Testis (tissue), 5 donors: ENCODE data around the gene CHIC1. TPM values are rescaled to one million over a fixed set of nuclear protein-coding genes. Genes with fewer than 3 reads are reported as not detected.
"Not testable (repeated sequence)": the region's sequence is repeated elsewhere in the genome, so short reads cannot be mapped to it uniquely, and the experiment has no call there.

Experiments used
- DNase-seq: peaks from one replicate; pipeline ENCODE4 v3.0.0-alpha.2; 2019
- H3K27ac ChIP-seq, 2 donors: fragments of 200-600 bp; sonication (generic); one replicate each; pipeline ENCODE4 v1.5.1; 2019
- H3K27me3 ChIP-seq: fragments of 200-600 bp; sonication (generic); one replicate; pipeline ENCODE4 v1.5.1; 2019
- H3K36me3 ChIP-seq: fragments of 200-600 bp; sonication (generic); one replicate; pipeline ENCODE4 v1.5.1; 2017; ENCODE audit warnings: low read depth; ENCODE audit errors: missing control alignments
- H3K4me1 ChIP-seq: fragments of 200-600 bp; sonication (generic); one replicate; pipeline ENCODE4 v1.5.1; 2019
- H3K4me3 ChIP-seq, 2 donors: fragments of 200-600 bp; sonication (generic); one replicate each; pipeline ENCODE4 v1.5.1; 2017 to 2019
- H3K9me3 ChIP-seq: fragments of 200-600 bp; sonication (generic); one replicate; pipeline ENCODE4 v1.5.1; 2017
- POLR2A ChIP-seq: fragments of 450-650 bp; IDR thresholded peaks from one replicate; pipeline ENCODE4 v1.6.1; 2017; ENCODE audit warnings: antibody characterized with exemption, mild to moderate bottlenecking, moderate library complexity
- WGBS, 2 donors: methylation state at CpG; one replicate each; pipeline ENCODE4 v1.1.5; 2018; 5-methylcytosine and 5-hydroxymethylcytosine counted together
- intact Hi-C: fragments of 100-400 bp; cut with DNase I; formaldehyde crosslinking; loops from one replicate; pipeline ENCODE4 v1.15.1; 2023; ENCODE audit warnings: low total_unique reads
- long read RNA-seq, 2 donors: transcript quantifications; one replicate each; lab custom pipeline, GENCODE V29; 2026
- polyA plus RNA-seq: library from polyadenylated mRNA; stranded (reverse); fragments of 350-450 nt; fragmentation: Illumina TruSeq; extraction: RNeasy Lipid Tissue Mini Kit (QIAGEN cat#74804); gene quantifications from one replicate; pipeline ENCODE4 v1.2.3, GENCODE V29; 2014; ENCODE audit warnings: low read depth, low replicate concordance; ENCODE audit not compliant: insufficient read depth
- total RNA-seq, 2 donors: library from RNA; depleted of rRNA; stranded (reverse); fragments of >200 nt; gene quantifications; one replicate each; pipeline ENCODE4 v1.2.3, GENCODE V29; 2016
- TF ChIP-seq, protein P1 (sequence below), 3 experiments: fragments of 450-650 bp in 2 of 3; fragments of 200-600 bp in 1 of 3; sonication (generic) in 1 of 3; IDR thresholded peaks; one replicate each; pipeline ENCODE4 v1.5.1; 2016 to 2019; ENCODE audit warnings: antibody characterized with exemption in 3 of 3, mild to moderate bottlenecking in 2 of 3, moderate library complexity in 1 of 3

CHIC1 gene
- total RNA-seq (1 to 10 TPM; 7.8 to 8.6 TPM), polyA plus RNA-seq (4.0 TPM)
- long read RNA-seq, donor 1, full-length matches to known transcripts: 2 of 2 reads
- long read RNA-seq, donor 1, partial matches to known transcripts: 0 of 2 reads
- long read RNA-seq, donor 1, other reads (novel, unspliced or antisense): 0 of 2 reads
- long read RNA-seq, donor 2, full-length matches to known transcripts: 2 of 2 reads
- long read RNA-seq, donor 2, partial matches to known transcripts: 0 of 2 reads
- long read RNA-seq, donor 2, other reads (novel, unspliced or antisense): 0 of 2 reads

DNA sequence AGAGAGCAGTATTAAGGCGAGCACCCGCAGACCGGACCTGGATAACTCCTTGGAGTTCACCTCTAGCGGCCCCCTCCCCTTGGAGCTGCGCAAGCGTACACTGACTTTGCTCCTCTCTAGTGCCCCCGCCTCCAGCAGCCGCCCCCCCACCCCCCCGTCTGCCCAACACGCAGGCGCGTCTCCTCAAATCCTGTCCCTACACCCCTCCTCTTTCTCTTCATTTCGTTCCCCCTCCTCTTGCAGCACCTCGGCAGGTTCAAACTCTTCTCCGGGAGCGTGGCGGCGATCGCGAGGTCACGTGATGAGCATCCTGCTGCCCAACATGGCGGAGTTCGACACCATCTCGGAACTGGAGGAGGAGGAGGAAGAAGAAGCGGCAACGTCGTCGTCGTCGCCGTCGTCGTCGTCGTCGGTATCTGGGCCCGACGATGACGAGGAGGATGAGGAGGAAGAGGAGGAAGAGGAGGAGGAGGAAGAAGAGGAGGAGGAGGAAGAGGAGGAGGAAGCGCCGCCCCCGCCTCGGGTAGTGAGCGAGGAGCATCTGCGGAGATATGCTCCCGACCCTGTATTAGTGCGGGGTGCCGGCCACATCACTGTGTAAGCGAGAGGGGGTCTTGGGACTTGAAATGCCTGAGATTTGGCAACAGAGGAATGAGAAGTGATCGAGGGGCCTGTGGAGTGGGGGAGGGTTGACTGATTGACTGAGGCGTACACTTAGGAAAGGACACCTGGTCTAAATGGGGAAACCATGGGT lies at the start of gene CHIC1:
Gene CHIC1, plus strand, starts transcription at position 214 of the 754 bp plus-strand sequence. Its CDS starts 88 bp downstream, at position 302.
- Histone ChIP-seq H3K27ac (peak within 1 kb of the TSS; percentile 77 to 90), H3K27me3 (no peaks in the 10 kb centered on the region), H3K9me3 (no peaks in the 10 kb centered on the region), H3K36me3 (no peaks in the 10 kb centered on the region), H3K4me1 (no peaks in the 10 kb centered on the region), H3K4me3 (peak within 1 kb of the TSS; percentile 57 to 77)
- TF ChIP-seq POLR2A: no peak
- TF ChIP-seq, protein P1, sequence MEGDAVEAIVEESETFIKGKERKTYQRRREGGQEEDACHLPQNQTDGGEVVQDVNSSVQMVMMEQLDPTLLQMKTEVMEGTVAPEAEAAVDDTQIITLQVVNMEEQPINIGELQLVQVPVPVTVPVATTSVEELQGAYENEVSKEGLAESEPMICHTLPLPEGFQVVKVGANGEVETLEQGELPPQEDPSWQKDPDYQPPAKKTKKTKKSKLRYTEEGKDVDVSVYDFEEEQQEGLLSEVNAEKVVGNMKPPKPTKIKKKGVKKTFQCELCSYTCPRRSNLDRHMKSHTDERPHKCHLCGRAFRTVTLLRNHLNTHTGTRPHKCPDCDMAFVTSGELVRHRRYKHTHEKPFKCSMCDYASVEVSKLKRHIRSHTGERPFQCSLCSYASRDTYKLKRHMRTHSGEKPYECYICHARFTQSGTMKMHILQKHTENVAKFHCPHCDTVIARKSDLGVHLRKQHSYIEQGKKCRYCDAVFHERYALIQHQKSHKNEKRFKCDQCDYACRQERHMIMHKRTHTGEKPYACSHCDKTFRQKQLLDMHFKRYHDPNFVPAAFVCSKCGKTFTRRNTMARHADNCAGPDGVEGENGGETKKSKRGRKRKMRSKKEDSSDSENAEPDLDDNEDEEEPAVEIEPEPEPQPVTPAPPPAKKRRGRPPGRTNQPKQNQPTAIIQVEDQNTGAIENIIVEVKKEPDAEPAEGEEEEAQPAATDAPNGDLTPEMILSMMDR (IDR thresholded peaks at IDR 0.05): no peak
- WGBS, 2 donors: 0 to 1% methylated on average over 15 to 50 of the region's 51 CpGs
- intact Hi-C loops: no loop called here
- DNase-seq: peak; percentile 78

DNA sequence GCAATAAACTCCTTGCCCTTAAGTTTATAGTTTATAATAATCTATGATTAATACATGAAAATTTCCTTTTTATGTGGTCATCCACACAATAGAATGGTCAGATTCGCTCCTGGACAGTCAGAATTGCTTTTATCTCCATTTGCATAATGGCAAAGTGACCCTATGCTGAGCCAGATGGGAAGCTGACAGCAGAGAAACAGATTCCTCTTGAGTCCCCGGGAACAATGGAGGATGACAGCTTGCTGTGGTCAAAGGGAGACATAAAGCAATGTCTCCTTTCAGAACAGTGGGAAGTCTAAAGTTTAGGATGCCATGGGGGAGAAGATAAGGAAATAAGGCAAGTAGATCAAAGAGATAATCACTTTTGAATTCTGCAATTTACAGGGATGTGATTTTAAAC lies 40.2 kb upstream of the CHIC1 start:
- H3K4me1 ChIP-seq, H3K27ac ChIP-seq, H3K4me3 ChIP-seq, H3K9me3 ChIP-seq, DNase-seq, intact Hi-C loops, H3K36me3 ChIP-seq, H3K27me3 ChIP-seq: not testable (repeated sequence)
- 67 to 83% methylated on average over 2 of the region's 2 CpGs for WGBS, 2 donors

DNA sequence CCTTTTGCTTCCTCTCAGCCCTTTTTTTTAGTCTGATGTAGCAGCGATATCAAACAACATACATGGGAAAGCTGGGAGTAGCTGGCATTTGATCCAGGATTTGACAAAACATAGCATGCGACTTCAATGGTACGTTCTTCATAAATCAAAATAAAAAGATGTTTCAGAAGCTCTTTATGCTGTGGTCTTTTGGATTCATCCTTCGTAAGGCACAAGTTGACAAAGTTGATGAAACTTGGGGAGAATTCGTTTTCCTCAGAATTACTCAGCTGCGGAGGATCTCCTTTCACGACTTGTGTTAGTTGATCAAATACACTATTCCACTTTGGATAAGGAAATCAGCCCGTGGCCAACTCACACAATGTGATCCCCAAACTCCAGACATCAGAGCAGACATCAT lies 38.1 kb upstream of the CHIC1 start:
- Histone ChIP-seq H3K27ac (no peak overlapping the region), H3K4me1 (no peaks in the 10 kb centered on the region), H3K9me3 (no peaks in the 10 kb centered on the region), H3K27me3 (no peaks in the 10 kb centered on the region), H3K36me3 (no peaks in the 10 kb centered on the region), H3K4me3 (no peak overlapping the region)
- 71 to 87% methylated on average over 8 of the region's 8 CpGs for WGBS, 2 donors
- TF ChIP-seq, protein P1 (IDR thresholded peaks at IDR 0.05): no peak
- no peak for TF ChIP-seq POLR2A
- intact Hi-C loops: no loop called here
- DNase-seq: no peak

DNA sequence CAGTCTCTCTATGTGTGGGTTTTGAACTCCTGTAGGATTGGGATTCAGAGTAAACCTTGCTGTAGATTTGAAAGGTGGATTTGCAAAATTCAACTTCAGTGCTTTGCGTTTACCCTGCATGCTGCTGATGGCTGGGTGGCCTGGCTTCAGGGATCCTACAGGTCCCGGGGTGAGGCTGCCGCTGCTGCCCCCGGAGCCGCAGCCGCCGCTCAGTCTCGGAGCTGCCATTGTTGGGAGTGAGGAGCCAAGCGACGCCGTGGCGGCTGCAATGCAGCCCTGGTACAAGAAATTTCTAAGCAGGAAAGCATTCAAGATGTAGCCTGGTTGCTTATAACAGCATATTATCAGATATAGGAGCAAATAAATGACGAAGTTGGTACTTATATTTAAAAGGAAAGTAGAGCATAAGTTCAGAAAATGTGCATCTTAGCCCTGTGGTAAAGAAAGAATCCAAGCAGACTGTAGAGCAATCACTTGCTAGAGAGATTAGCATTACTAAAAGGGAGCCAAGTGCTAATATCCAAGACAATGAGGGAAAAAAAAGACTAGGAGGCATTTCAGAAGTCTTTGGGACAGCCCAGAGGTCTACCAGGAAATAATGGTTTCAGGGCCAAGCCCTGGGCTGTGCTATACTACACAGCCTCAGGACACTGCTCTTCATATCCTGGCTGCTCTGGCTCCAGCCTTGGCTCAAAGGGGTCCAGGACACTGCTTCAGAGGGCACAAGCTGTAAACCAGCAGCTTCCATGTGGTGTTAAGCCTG lies 36.9 kb upstream of the CHIC1 start:
- WGBS, 2 donors: 20 to 29% methylated on average over 7 to 11 of the region's 13 CpGs
- Histone ChIP-seq H3K9me3 (no peaks in the 10 kb centered on the region), H3K27ac (no peak overlapping the region), H3K4me1 (no peaks in the 10 kb centered on the region), H3K27me3 (no peaks in the 10 kb centered on the region), H3K4me3 (no peak overlapping the region), H3K36me3 (no peaks in the 10 kb centered on the region)
- intact Hi-C loops: no loop called here
- TF ChIP-seq, protein P1 (IDR thresholded peaks at IDR 0.05): no peak
- TF ChIP-seq POLR2A: no peak
- DNase-seq: no peak

DNA sequence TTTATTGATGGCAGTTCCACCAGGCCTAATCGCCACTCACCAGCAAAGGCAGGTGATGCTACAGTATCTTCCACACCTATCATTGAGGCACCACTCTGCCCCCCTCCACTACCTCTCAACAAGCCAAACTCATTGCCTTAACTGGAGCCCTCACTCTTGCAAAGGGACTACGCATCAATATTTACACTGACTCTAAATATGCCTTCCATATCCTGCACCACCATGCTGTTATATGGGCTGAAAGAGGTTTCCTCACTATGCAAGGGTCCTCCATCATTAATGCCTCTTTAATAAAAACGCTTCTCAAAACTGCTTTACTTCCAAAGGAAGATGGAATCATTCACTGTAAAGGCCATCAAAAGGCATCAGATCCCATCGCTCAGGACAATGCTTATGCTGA lies 31.3 kb upstream of the CHIC1 start:
- H3K27ac ChIP-seq, H3K27me3 ChIP-seq, H3K9me3 ChIP-seq, intact Hi-C loops, H3K4me1 ChIP-seq, H3K36me3 ChIP-seq, DNase-seq, H3K4me3 ChIP-seq: not testable (repeated sequence)
- 87 to 89% methylated on average over 2 to 4 of the region's 4 CpGs for WGBS, 2 donors
